Measurements from ENCODE around the gene ASMT. TPM values are rescaled to one million over a fixed set of nuclear protein-coding genes. Genes with fewer than 3 reads are reported as not detected.
"Not testable (repeated sequence)": the region's sequence is repeated elsewhere in the genome, so short reads cannot be mapped to it uniquely, and the experiment has no call there.

ASMT gene, protein sequence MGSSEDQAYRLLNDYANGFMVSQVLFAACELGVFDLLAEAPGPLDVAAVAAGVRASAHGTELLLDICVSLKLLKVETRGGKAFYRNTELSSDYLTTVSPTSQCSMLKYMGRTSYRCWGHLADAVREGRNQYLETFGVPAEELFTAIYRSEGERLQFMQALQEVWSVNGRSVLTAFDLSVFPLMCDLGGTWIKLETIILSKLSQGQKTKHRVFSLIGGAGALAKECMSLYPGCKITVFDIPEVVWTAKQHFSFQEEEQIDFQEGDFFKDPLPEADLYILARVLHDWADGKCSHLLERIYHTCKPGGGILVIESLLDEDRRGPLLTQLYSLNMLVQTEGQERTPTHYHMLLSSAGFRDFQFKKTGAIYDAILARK
- 0.25 TPM for total RNA-seq (2013)
- polyA plus RNA-seq (under 1 TPM in 1 of 3 donors, not detected in 2; 0.69 TPM), polyA minus RNA-seq (0.24 TPM in 1 of 2 replicates, not detected in the other), total RNA-seq (0 to 1.1 (median 0.15) reads per million in 11 experiments)

DNA sequence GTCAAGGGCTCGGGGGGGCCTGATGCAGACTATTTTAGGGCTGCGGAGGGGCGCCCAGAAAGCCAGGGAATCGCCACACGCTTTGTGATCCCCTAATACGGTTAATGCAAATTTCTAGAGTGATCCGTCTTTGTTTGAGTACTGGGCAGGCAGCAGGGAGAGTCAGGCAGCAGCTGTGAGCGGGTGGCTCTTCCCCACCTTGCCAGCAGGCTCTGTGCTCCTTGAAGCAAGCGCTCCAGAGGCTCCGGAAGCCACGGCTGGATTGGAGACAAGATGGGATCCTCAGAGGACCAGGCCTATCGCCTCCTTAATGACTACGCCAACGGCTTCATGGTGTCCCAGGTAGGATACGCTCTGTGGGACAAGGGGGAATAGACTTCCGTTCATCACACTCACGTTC is at the start of gene ASMT:
TSS of gene ASMT (plus strand) at position 133 of the 400 bp plus-strand sequence. CDS start at position 274, 141 bp downstream.
- Mint-ChIP-seq H3K4me3 (no peak within 1 kb of the TSS), H3K27me3 (ENCODE audit: low read depth in 3 of 3) (peaks cover 5 to 7% (median 6%) of the 10 kb centered on the region in 3 donors), H3K27ac (no peak within 1 kb of the TSS), H3K36me3 (no peaks in the 10 kb centered on the region), H3K9me3 (peaks cover 0 to 2% (median 0%) of the 10 kb centered on the region in 7 donors), H3K4me1 (peaks cover 2% of the 10 kb centered on the region)
- Histone ChIP-seq H3K4me3 (replicated peaks in 1 of 3; ENCODE audit: low read depth in 2 of 3, low read length in 3 of 3) (no peak within 1 kb of the TSS), H3K27ac (ENCODE audit: low read depth in 1 of 2, low read length in 2 of 2) (no peak within 1 kb of the TSS), H3K4me1 (ENCODE audit: control insufficient read depth in 1 of 2, insufficient read depth in 2 of 2, low read length in 2 of 2) (no peaks in the 10 kb centered on the region), H2AFZ (ENCODE audit: insufficient read depth, low read depth, low read length, poor library complexity, severe bottlenecking) (no peak within 1 kb of the TSS), H4K20me1 (ENCODE audit: insufficient read depth, low read length) (no peaks in the 10 kb centered on the region), H3K36me3 (replicated peaks in 1 of 2; ENCODE audit: control insufficient read depth in 1 of 2, insufficient read depth in 2 of 2, low read length in 2 of 2) (no peaks in the 10 kb centered on the region), H3K4me2 (replicated peaks; ENCODE audit: extremely low read depth, low read length, poor library complexity, severe bottlenecking) (no peak within 1 kb of the TSS), H3K9ac (ENCODE audit: insufficient read depth, low read length, poor library complexity, severe bottlenecking) (no peak within 1 kb of the TSS), H3K9me3 (replicated peaks in 1 of 2; ENCODE audit: control insufficient read depth in 1 of 2, insufficient read depth in 1 of 2, low read length in 2 of 2) (no peaks in the 10 kb centered on the region), H3K27me3 (ENCODE audit: control insufficient read depth in 2 of 2, insufficient read depth in 2 of 2, low read length in 2 of 2) (no peaks in the 10 kb centered on the region), H3K79me2 (ENCODE audit: insufficient read depth, low read length) (no peaks in the 10 kb centered on the region)
- intact Hi-C loops (cut with micrococcal nuclease) = no loop called here
- DNase-seq = no peak
- WGBS (ENCODE audit: insufficient coverage) = 95% methylated on average over 17 of the region's 17 CpGs
- TF ChIP-seq, protein P1, sequence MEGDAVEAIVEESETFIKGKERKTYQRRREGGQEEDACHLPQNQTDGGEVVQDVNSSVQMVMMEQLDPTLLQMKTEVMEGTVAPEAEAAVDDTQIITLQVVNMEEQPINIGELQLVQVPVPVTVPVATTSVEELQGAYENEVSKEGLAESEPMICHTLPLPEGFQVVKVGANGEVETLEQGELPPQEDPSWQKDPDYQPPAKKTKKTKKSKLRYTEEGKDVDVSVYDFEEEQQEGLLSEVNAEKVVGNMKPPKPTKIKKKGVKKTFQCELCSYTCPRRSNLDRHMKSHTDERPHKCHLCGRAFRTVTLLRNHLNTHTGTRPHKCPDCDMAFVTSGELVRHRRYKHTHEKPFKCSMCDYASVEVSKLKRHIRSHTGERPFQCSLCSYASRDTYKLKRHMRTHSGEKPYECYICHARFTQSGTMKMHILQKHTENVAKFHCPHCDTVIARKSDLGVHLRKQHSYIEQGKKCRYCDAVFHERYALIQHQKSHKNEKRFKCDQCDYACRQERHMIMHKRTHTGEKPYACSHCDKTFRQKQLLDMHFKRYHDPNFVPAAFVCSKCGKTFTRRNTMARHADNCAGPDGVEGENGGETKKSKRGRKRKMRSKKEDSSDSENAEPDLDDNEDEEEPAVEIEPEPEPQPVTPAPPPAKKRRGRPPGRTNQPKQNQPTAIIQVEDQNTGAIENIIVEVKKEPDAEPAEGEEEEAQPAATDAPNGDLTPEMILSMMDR (IDR thresholded peaks at IDR 0.05) = no peak

DNA sequence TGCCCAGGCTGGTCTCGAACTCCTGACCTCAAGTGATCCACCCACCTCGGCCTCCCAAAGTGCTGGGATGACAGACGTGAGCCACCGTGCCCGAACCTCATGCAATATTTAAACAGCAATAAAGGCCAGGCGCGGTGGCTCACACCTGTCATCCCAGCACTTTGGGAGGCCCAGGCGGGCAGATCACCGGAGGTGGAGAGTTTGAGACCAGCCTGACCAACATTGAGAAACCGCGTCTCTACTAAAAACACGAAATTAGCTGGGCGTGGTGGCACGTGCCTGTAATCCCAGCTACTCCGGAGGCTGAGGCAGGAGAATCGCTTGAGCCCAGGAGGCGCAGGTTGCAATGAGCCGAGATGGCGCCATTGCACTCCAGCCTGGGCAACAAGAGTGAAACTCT is 40.7 kb upstream of the ASMT start:
- H3K36me3 ChIP-seq (replicated peaks in 1 of 2; ENCODE audit: control insufficient read depth in 1 of 2, insufficient read depth in 2 of 2, low read length in 2 of 2); H3K4me3 ChIP-seq (replicated peaks in 1 of 3; ENCODE audit: low read depth in 2 of 3, low read length in 3 of 3); H3K9me3 Mint-ChIP-seq; H3K27me3 Mint-ChIP-seq (ENCODE audit: low read depth in 3 of 3); H3K79me2 ChIP-seq (ENCODE audit: insufficient read depth, low read length); DNase-seq; H3K4me3 Mint-ChIP-seq; H2AFZ ChIP-seq (ENCODE audit: insufficient read depth, low read depth, low read length, poor library complexity, severe bottlenecking); H3K4me2 ChIP-seq (replicated peaks; ENCODE audit: extremely low read depth, low read length, poor library complexity, severe bottlenecking); H4K20me1 ChIP-seq (ENCODE audit: insufficient read depth, low read length); H3K27ac ChIP-seq (ENCODE audit: low read depth in 1 of 2, low read length in 2 of 2); H3K9ac ChIP-seq (ENCODE audit: insufficient read depth, low read length, poor library complexity, severe bottlenecking); H3K9me3 ChIP-seq (replicated peaks in 1 of 2; ENCODE audit: control insufficient read depth in 1 of 2, insufficient read depth in 1 of 2, low read length in 2 of 2); H3K27me3 ChIP-seq (ENCODE audit: control insufficient read depth in 2 of 2, insufficient read depth in 2 of 2, low read length in 2 of 2); H3K27ac Mint-ChIP-seq; H3K36me3 Mint-ChIP-seq: not testable (repeated sequence)
- peaks cover 9 to 12% of the 10 kb centered on the region in 2 donors for H3K4me1 ChIP-seq (ENCODE audit: control insufficient read depth in 1 of 2, insufficient read depth in 2 of 2, low read length in 2 of 2)
- intact Hi-C loops (cut with micrococcal nuclease) = loop anchor here in 1 of 2 donors (2.0 kb wide), 1 partner anchor 21 kb away; no protein-coding TSS in a partner anchor
- peaks cover 15% of the 10 kb centered on the region for H3K4me1 Mint-ChIP-seq
- 97% methylated on average over 15 of the region's 19 CpGs for WGBS (ENCODE audit: insufficient coverage)
